K562 (cell line): ENCODE results near the gene NEIL1. TPM values are rescaled to one million over a fixed set of nuclear protein-coding genes. Genes with fewer than 3 reads are reported as not detected.

ENCODE experiments used
- ATAC-seq: fragments of 200-7000 bp; cut with Tn5 transposase; 3 replicates; pipeline ENCODE4 v1.9.1; 2020; ENCODE audit warnings: moderate library complexity
- BruUV-seq: library from RNA; stranded (reverse); fragments of 400-500 nt; replicated peaks from 2 replicates; lab custom pipeline; 2021; lab: Mats Ljungman, UMichigan
- CTCF ChIA-PET: fragments of 300-600 bp; formaldehyde crosslinking; extraction: SDS; loops from one replicate; lab custom pipeline; 2021; ENCODE audit warnings: low intra/inter-chr PET ratio; lab: Yijun Ruan, JAX
- POLR2A ChIA-PET: fragments of 300-600, 350-650 bp; sonication (Branson Sonifier 250); formaldehyde crosslinking; extraction: SDS; loops from one replicate; lab custom pipeline; 2021; ENCODE audit warnings: antibody characterized with exemption, inconsistent platforms; lab: Yijun Ruan, JAX
- DNase-seq, 4 experiments: peaks; one replicate each; pipeline versions ENCODE4 v3.0.0 to v3.0.0-alpha.2; 2011 to 2018; ENCODE audit warnings: low spot score in 3 of 4, mixed read lengths in 3 of 4; ENCODE audit errors: extremely low read depth in 1 of 4
- FAIRE-seq: peaks from 2 replicates; lab custom pipeline; 2011; peaks lifted over from hg19 to GRCh38; lab: Jason Lieb, UNC
- H2AFZ ChIP-seq: 2 replicates; pipeline ENCODE4 v1.6.0; 2011; ENCODE audit warnings: low read depth, low read length, control low read depth, inconsistent platforms
- H3K27ac ChIP-seq: fragments of 200-600 bp; 3 replicates; pipeline ENCODE4 v1.8.0; 2011; ENCODE audit warnings: low read depth, mild to moderate bottlenecking, control low read depth, inconsistent platforms, low read length, moderate library complexity, mixed read lengths; ENCODE audit errors: extremely low read depth
- H3K27me3 ChIP-seq, 2 experiments: fragments of 300-600 bp in 1 of 2; 2 replicates in 1 of 2; 3 replicates in 1 of 2; pipeline versions ENCODE4 v1.6.0 to v1.8.0; 2011; ENCODE audit warnings: inconsistent platforms in 2 of 2, low read length in 2 of 2, mild to moderate bottlenecking in 1 of 2, mixed read lengths in 1 of 2, moderate library complexity in 1 of 2; ENCODE audit not compliant: control insufficient read depth in 2 of 2, insufficient read depth in 2 of 2
- H3K36me3 ChIP-seq: fragments of 300-600 bp; 3 replicates; pipeline ENCODE4 v1.8.0; 2011; ENCODE audit warnings: mild to moderate bottlenecking, low read length, inconsistent platforms; ENCODE audit not compliant: control insufficient read depth, insufficient read depth
- H3K4me1 ChIP-seq, 2 experiments: fragments of 200-600 bp in 1 of 2; replicated peaks in 1 of 2; 2 replicates in 1 of 2; 3 replicates in 1 of 2; pipeline versions ENCODE4 v1.5.1 to v1.8.0; 2011; ENCODE audit warnings: inconsistent platforms in 2 of 2, low read length in 2 of 2, mild to moderate bottlenecking in 1 of 2, mixed read lengths in 1 of 2, moderate library complexity in 1 of 2; ENCODE audit not compliant: control insufficient read depth in 2 of 2, insufficient read depth in 2 of 2
- H3K4me2 ChIP-seq: 2 replicates; pipeline ENCODE4 v1.6.1; 2011; ENCODE audit warnings: low read length, control low read depth, inconsistent platforms, mixed read lengths; ENCODE audit not compliant: insufficient read depth
- H3K4me3 ChIP-seq: fragments of 200-600 bp; sonication (generic), shearing (Covaris generic); 2 replicates; pipeline ENCODE4 v1.5.1; 2016; ENCODE audit warnings: control low read depth, inconsistent platforms
- H3K79me2 ChIP-seq: fragments of 200-600 bp; 3 replicates; pipeline ENCODE4 v1.8.0; 2011; ENCODE audit warnings: low read length, inconsistent platforms; ENCODE audit not compliant: control insufficient read depth, insufficient read depth
- H3K9ac ChIP-seq, 2 experiments: 2 replicates each; pipeline versions ENCODE4 v1.6.0 to v1.6.1; 2011; ENCODE audit warnings: low read depth in 2 of 2, low read length in 2 of 2, control low read depth in 1 of 2, inconsistent platforms in 1 of 2, mild to moderate bottlenecking in 1 of 2, mixed read lengths in 1 of 2; ENCODE audit not compliant: insufficient read depth in 1 of 2
- H3K9me1 ChIP-seq: one replicate; pipeline ENCODE4 v1.6.0; 2011; ENCODE audit warnings: inconsistent platforms, mild to moderate bottlenecking, low read length, moderate library complexity; ENCODE audit not compliant: control insufficient read depth, insufficient read depth
- H3K9me3 ChIP-seq: replicated peaks from 2 replicates; pipeline ENCODE4 v1.5.1; 2011; ENCODE audit warnings: low read depth, low read length, inconsistent platforms; ENCODE audit not compliant: control insufficient read depth, insufficient read depth
- H4K20me1 ChIP-seq: replicated peaks from 2 replicates; pipeline ENCODE4 v1.6.1; 2011; ENCODE audit warnings: low read length, inconsistent platforms, mixed read lengths; ENCODE audit not compliant: control insufficient read depth, insufficient read depth
- MAFG ChIP-seq: fragments of 450-650 bp; conservative IDR thresholded peaks from 2 replicates; pipeline ENCODE4 v1.6.1; 2016; ENCODE audit warnings: missing genetic modification characterization, missing compliant biosample characterization
- NR4A1 ChIP-seq, 2 experiments: fragments of 250-450 bp in 1 of 2; fragments of 450-650 bp in 1 of 2; sonication (Bioruptor Pico) in 1 of 2; IDR thresholded peaks; 2 replicates each; pipeline versions ENCODE4 v1.4.0 to v1.6.1; 2016 to 2020; ENCODE audit warnings: mild to moderate bottlenecking in 2 of 2, missing compliant biosample characterization in 1 of 2, missing genetic modification characterization in 1 of 2, moderate library complexity in 1 of 2
- PTBP1 ChIP-seq: fragments of 200-400 bp; formaldehyde crosslinking; IDR thresholded peaks from 2 replicates; pipeline ENCODE4 v1.6.1; 2017; ENCODE audit warnings: low read depth, low read length
- TCF7 ChIP-seq: sonication (generic); IDR thresholded peaks from 2 replicates; pipeline ENCODE4 v1.6.1; 2016; ENCODE audit warnings: antibody characterized with exemption, borderline replicate concordance
- TEAD2 ChIP-seq: fragments of 450-650 bp; IDR thresholded peaks from 2 replicates; pipeline ENCODE4 v1.6.1; 2016; ENCODE audit warnings: missing genetic modification characterization, control low read depth, missing compliant biosample characterization
- WHSC1 ChIP-seq: IDR thresholded peaks from one replicate; pipeline ENCODE4 v1.6.1; 2012; ENCODE audit warnings: low read length, control low read depth, inconsistent platforms
- XRCC4 ChIP-seq: IDR thresholded peaks from one replicate; pipeline ENCODE4 v1.6.1; 2011; ENCODE audit not compliant: insufficient read depth, insufficient read length; ENCODE audit errors: extremely low read depth
- XRCC5 ChIP-seq: fragments of 200-400 bp; formaldehyde crosslinking; IDR thresholded peaks from 2 replicates; pipeline ENCODE4 v1.6.1; 2017; ENCODE audit warnings: low read depth, mild to moderate bottlenecking, low read length
- ZNF41 ChIP-seq: fragments of 250-450 bp; sonication (Bioruptor Pico); conservative IDR thresholded peaks from 2 replicates; pipeline ENCODE4 v1.4.0; 2020; ENCODE audit warnings: mild to moderate bottlenecking
- ZZZ3 ChIP-seq: fragments of 450-650 bp; IDR thresholded peaks from 2 replicates; pipeline ENCODE4 v1.6.1; 2016; ENCODE audit warnings: antibody characterized with exemption, mild to moderate bottlenecking, moderate library complexity
- WGBS: fragments of 100-300 bp; shearing (Covaris generic); methylation state at CpG from one replicate; pipeline ENCODE4 v1.1.6; 2016; ENCODE audit warnings: low coverage, mixed read lengths; ENCODE audit not compliant: insufficient coverage; ENCODE audit errors: missing lambda C conversion rate; 5-methylcytosine and 5-hydroxymethylcytosine counted together
- in situ Hi-C: fragments of 300-500 bp; cut with MboI; formaldehyde crosslinking; loops from 4 replicates; pipeline ENCODE4 v1.15.0; 2018; ENCODE audit warnings: inconsistent platforms, mixed read lengths
- intact Hi-C: fragments of 100-400 bp; cut with micrococcal nuclease; formaldehyde crosslinking; loops from 2 replicates; pipeline ENCODE4 v1.14.2; 2022
- polyA plus RNA-seq, 8 experiments: library from polyadenylated mRNA; depleted of rRNA in 4 of 8; stranded (reverse) in 5 of 8; unstranded in 3 of 8; fragments of >200 nt; fragmentation: Nextera tagmentation in 2 of 8; fragmentation: Illumina TruSeq in 1 of 8; extraction: Ambion mirVana in 2 of 8; extraction: Trizol in 1 of 8; gene quantifications; 2 replicates each; pipeline versions ENCODE4 v1.2.1 to v1.2.3, GENCODE V29; 2011 to 2014; ENCODE audit warnings: inconsistent platforms in 1 of 8, missing spikeins in 1 of 8
- total RNA-seq, 7 experiments: library from RNA; depleted of rRNA in 6 of 7; stranded (reverse); fragments of >200 nt in 6 of 7; fragmentation: Illumina TruSeq in 2 of 7; extraction: Trizol in 2 of 7; gene quantifications; 2 replicates each; pipeline versions ENCODE4 v1.2.1 to v1.2.3, GENCODE V29; 2011 to 2021; ENCODE audit warnings: low replicate concordance in 1 of 7
- TF ChIP-seq, protein P1 (sequence below): fragments of 450-650 bp; IDR thresholded peaks from 2 replicates; pipeline ENCODE4 v1.6.1; 2017; ENCODE audit warnings: antibody characterized with exemption

NEIL1 gene
- total and polyA plus RNA-seq, 9 of the 15 experiments (the other 6 are each of a cell fraction or from before 2014, with no cell fraction given): 0.14 to 4.3 (median 2.4) TPM

DNA sequence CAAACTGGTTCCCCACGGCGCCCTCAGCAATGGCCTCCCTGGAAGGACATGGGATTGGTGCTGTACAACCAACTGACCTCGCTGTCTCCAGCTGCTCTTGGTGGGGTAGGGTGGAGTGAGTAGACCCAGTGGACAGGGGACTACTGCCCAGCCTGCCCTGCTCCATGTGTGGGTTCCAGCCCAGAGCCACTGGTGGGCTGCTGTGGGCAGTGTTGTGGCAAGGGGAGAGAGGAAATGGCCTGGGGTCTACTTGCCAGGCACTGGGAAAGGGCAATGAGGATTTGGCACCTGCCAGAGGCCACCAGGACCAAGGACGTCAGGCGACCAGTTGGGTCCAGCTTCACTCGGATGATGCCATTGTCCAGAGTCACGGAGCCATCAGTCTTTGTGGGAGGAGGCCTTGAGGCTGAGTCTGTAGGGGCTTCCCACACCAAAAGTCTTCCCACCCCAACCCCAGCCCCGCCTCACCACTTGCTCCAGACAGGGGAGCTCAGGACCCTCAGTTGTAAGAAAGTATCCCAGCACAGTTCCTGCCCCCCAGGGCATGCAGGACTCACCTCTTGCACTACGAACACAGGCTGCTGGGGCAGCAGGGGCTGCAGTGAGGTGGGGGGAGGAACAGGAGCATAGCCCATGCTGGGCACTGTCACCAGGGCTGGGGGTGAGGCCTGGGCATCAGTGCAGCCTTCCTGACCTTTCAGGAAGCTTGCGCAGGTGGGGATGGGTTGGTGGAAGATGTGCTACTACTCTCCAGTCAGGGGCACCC lies 12.1 kb downstream of the NEIL1 start:
- no peak for FAIRE-seq

More for the DNA sequence above, 12.1 kb downstream of the NEIL1 start:
- no peak overlapping the region for H3K4me3 ChIP-seq
- H3K9me3 ChIP-seq: no peaks in the 10 kb centered on the region
- intact Hi-C loops: no loop called here
- 88% methylated on average over 9 of the region's 10 CpGs for WGBS
- H3K27ac ChIP-seq: no peak overlapping the region
- H4K20me1 ChIP-seq: no peaks in the 10 kb centered on the region
- ChIA-PET CTCF (no interaction called here), POLR2A (interaction anchor here (1.0 to 1.4 kb wide), 2 partner anchors 10 to 12 kb away, joined by 3 to 5 read pairs; partner anchors contain the start of gene MAN2C1)
- ATAC-seq (no peak), DNase-seq (no peak)
- H3K4me1 ChIP-seq: peaks cover 0 to 11% of the 10 kb centered on the region in 2 experiments; a peak in 1 of 5 replicates
- peaks cover 3% of the 10 kb centered on the region for H3K9me1 ChIP-seq
- no peaks in the 10 kb centered on the region for H3K79me2 ChIP-seq
- no peaks in the 10 kb centered on the region; a peak in 1 of 5 replicates for H3K27me3 ChIP-seq
- no peak overlapping the region for H2AFZ ChIP-seq
- BruUV-seq: no TSS peak
- H3K9ac ChIP-seq: peak overlapping the region in 1 of 2 experiments; percentile 45; a peak in 2 of 4 replicates
- in situ Hi-C loops: no loop called here
- H3K4me2 ChIP-seq: no peak overlapping the region
- TF ChIP-seq TEAD2: no peak
- TF ChIP-seq TCF7: no peak
- TF ChIP-seq MAFG (tag): no peak
- TF ChIP-seq ZNF41 (CRISPR knock-in tag): no peak
- no peak for TF ChIP-seq WHSC1
- TF ChIP-seq, protein P1, sequence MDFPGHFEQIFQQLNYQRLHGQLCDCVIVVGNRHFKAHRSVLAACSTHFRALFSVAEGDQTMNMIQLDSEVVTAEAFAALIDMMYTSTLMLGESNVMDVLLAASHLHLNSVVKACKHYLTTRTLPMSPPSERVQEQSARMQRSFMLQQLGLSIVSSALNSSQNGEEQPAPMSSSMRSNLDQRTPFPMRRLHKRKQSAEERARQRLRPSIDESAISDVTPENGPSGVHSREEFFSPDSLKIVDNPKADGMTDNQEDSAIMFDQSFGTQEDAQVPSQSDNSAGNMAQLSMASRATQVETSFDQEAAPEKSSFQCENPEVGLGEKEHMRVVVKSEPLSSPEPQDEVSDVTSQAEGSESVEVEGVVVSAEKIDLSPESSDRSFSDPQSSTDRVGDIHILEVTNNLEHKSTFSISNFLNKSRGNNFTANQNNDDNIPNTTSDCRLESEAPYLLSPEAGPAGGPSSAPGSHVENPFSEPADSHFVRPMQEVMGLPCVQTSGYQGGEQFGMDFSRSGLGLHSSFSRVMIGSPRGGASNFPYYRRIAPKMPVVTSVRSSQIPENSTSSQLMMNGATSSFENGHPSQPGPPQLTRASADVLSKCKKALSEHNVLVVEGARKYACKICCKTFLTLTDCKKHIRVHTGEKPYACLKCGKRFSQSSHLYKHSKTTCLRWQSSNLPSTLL: no peak
- TF ChIP-seq NR4A1 (CRISPR knock-in tag; IDR thresholded peaks at IDR 0.05): no peak
- TF ChIP-seq NR4A1 (tag; IDR thresholded peaks at IDR 0.05): no peak
- no peak for TF ChIP-seq XRCC5
- no peak for TF ChIP-seq ZZZ3
- no peak for TF ChIP-seq PTBP1
- no peak for TF ChIP-seq XRCC4
- peaks cover 75% of the 10 kb centered on the region; the same call in 2 of the 3 replicates for H3K36me3 ChIP-seq
